Activated CD8-positive, alpha-beta memory T cell treated with anti-CD3 and anti-CD28 coated beads, Interleukin-2, amount 50 U/mL, for 1 hour (primary cell): Measurements from ENCODE around the gene ELMO3.

ENCODE experiments used
- DNase-seq: peaks from one replicate; pipeline ENCODE4 v3.0.0-alpha.2; 2020; ENCODE audit errors: extremely low read depth

The ELMO3 gene

DNA sequence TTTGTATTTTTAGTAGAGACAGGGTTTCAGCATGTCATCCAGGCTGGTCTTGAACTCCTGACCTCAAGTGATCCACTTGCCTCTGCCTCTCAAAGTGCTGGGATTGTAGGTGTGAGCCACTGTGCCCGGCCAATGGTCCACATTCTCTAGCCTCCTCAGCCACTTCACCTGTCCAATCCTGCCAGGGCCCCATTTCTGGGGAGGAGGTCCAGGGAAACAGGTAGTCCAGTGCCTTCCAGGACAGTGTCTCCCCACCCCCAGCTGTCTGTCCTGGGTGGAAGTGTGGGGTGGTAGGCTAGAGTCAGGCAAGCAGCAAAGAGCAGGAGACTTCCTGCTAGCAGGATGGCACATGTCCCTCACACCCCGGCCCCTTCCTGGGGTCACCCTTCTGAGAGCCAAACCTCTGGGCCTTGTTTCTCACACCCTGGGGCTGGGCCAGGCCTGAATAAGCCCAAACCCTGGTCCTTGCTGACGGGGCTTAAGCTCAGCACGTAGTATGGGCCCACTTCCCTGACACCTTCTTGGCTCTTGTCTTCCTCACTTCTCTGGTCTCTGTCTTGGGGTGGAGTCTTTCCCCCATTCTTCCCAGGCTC, 43.3 kb downstream of the ELMO3 start:
- no peak for DNase-seq

DNA sequence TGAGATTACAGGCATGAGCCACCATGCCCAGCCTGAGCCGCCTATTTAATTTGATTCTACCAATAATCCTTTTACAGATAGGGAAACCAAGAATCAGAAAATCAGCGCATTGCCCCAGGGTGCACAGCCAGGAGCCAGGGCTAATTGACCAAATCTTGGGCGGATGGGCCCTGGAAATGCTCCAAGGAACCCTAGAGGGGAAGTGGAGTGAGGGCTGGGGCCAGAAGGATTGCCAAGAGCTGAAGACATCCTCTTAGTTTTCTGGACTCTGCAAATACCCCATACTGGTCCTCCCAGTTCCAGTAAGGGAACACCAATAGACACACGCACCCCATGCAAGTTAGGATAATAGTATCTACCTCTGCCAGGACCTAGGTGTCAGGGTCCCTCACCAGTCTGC, 44.5 kb downstream of the ELMO3 start:
- DNase-seq = no peak

DNA sequence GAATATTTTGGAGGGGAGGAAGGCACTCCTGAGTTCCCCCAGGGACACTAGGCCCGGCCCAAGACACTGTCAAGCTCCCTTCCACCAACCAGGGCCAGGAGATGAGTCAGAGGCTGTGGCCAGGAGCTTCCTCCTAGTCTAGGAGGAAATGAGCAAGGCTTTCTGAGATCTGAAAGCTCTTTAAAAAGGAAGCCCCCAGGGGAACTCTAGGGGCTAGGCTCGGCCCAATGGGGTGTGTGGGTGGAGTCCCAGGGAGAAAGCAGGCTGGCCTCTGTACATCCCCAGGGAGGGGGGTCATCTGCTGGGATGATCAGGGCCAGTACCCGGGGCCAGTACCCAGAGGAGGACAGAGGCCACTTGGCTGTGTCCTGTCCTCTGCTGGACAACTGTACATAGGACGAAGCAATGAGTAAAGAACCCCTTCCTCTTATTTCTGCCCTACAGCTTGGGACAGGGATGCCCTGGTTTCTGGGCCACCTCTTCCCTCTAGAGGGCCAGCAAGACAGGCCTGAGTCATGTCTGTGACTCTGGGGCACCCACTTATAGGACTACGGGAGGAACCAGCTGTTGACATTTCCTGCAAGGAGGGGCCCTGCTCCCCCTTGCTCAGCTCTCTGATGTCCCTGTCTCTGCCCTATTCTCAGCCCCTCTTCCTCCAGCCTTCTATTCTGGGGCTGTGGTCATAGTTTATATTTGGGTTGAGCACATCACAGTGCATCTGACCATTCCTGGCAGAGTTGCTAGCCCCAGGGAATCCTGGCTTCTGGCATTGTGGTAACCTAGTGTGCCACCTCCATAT, 45.7 kb downstream of the ELMO3 start:
- peak; percentile 62 for DNase-seq

DNA sequence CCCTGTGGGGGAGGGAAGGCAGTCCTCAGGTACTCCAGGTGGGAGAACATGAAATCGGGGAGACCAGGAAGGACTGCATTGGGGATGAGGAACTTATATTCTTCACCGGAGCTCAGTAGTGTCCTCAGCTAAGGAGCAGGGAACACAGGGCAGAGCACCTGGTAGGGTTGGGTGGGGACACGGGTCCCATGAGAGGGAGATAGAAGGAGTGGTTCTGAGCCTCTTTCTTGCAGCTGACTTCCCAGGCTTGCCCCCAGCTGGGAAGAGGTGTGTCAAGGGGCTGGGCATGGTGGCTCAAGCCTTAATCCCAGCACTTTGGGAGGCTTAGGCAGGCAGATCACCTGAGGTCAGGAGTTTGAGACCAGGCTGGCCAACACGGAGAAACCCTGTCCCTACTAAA, 46.3 kb downstream of the ELMO3 start:
- no peak for DNase-seq

DNA sequence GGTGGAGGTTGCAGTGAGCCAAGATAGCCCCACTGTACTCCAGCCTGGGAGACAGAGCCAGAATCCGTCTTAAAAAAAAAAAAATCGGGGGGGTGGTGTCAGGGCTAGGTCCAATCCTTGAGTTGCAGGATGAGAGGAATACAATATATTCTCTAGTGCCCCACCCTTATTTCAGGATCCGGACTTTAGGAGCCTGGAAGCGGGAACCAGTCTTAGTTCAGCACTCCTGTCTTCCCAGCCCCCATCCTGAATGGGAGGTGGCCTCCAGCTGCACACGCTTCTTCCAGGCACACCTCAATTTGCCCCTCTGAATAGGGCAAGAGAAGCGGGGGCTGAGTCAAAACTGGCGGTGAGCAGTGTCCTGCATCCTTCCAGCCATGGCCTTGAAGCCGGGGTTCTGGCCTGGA, 46.7 kb downstream of the ELMO3 start:
- DNase-seq = no peak

DNA sequence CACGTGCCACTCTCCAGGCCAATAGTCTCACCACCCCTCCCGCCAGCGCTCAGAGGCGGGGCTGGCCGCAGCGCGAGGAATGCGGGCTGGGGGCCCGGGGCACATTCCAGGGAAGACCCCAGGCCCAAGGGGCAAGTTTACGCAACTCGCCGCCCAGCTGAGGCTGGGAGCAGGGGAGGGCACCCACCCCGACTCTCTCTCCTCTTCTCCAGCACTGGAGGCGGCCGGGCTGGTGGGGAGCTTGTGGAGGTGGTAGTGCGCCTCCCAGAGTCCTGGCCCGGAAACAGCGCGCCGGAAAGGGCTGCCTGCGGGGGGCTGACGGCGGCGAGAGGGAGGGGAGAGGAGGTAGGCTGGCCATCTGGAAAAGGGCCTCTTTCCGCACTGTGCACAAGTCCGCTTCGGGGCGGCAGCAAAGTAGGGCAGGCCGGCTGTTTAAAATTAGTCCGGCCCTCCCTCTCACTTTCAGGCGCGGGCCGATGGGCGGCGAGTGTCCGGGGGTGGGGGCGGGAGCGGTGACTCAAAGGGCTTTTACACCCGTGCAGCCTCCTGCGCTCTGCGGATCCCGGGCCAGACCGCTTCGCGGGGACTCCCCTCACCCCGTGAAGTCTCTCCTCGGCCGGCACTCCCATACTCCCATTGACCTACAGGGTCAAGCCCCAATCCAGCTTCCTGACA, 47.3 kb downstream of the ELMO3 start:
- no peak for DNase-seq

DNA sequence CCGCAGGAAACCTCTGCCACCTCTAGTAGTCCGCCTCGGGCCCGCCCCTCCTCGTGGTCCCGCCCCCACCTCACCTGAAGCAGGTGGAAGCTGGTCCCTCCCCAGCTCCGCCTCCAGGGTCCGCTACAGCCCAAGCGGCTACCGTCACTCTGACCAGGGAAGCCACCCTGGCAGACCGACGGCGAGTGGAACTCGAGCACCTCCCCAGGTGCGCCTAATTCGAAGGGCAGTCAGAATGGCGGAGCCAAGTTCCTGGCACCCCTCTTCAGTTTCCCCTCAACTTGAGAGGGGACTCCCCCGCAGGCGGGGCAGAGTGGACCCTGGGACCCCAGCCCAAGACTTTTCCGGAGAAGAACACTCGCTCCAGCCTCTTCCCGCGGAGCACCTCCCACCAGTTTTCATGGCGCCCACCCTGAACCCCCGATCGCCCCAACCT, 47.8 kb downstream of the ELMO3 start:
- DNase-seq = no peak

DNA sequence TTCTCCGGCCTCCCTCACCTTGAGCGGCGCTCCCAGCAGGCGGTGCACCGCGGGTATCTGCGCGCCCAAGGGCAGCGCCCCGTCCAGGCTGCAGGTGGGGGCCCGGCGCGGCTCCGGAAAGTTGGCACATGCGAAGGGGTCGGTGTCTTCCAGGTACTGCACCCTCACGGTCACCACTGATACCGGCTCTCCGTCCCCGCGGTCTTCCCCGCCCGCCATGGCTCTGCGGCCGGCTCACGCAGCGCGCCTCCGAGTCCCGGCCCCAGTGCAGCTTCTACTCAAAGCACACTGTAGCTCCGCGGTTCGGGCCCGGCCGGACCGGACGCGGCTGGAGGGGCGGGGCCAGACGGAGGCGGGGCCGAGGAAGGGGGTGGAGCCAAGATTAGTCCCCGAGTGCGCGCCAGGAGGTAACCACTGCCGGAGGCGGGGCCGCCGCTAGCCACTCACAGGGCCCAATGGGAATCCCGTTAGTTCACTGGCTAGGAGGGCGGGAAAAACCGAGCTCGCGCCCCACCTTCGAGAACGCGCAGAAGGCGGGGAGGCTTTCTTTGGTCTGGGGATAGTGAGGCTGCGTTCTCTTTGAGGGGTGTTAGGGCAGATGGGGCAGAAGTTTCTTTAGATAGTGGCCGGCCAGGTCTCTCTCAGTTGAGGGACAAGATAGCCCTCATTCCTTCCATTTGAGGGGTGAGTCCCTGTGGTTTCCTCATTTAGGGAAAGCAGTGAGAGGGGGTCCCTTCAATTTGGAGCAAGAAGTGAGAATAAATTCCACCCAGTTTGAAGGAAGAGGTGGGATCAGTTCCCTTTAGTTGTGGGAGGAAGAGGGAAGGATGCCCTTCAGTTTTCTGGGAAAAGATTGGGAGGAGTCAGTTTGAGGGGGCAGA, 48.5 kb downstream of the ELMO3 start, which contains the start of gene FHOD1:
Gene FHOD1 (minus strand): TSS at position 290 of the 881 bp plus-strand sequence. CDS start 71 bp downstream, at position 219.
- DNase-seq = peak; percentile 82

DNA sequence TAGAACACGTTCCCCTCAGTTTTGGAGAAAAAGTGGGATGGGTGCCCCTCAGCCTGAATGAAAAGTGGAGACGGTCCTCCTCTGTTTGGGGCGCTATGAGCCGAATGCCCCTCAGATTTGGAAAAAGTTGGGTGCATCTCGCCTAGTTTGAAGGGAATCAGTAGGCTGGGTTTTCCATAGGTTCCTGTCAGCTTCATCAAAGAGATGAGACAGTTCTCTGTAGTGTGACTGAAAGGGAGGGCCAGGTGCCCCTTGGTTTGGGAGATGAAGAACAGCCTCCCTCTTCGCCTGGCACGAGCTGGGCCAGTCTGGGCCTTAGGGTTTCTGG, 49.1 kb downstream of the ELMO3 start:
- no peak for DNase-seq

DNA sequence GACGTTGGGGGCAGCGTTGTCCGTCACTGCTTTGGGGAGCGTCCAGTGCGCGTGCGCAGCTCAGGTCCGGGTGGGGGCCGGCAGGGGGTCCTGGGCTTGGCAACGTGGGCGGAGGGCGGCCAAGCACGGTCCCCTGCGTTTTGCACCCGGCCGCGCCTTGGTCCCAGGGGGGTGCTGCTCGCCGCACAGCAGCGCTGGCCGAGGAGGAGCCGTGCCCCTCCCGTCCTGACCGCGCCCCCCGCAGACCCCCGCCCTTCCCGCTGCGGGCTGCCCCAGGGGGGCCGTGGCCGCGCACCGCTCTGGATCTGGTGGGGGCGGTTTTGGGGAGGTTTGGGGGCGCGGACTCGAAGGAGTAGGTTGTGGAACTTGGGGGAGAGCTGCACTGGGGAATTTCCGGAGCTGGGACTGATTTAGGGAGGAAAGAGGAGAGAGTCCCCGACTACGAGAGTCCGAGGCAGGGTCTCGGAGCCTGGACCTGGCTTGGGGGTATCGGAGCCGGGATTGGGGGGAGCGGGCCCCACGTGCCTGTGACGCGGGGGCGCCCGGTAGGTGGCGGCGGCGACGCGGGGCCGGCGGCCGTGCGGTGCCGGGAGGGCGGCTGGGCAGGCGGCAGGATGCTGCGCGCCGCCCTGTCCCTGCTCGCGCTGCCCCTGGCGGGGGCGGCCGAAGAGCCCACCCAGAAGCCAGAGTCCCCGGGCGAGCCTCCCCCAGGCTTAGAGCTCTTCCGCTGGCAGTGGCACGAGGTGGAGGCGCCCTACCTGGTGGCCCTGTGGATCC, 49.7 kb downstream of the ELMO3 start, which contains the start of gene SLC9A5:
Gene SLC9A5 (plus strand): TSS at position 579 of the 777 bp plus-strand sequence. CDS start 36 bp downstream, at position 615.
- no peak for DNase-seq

DNA sequence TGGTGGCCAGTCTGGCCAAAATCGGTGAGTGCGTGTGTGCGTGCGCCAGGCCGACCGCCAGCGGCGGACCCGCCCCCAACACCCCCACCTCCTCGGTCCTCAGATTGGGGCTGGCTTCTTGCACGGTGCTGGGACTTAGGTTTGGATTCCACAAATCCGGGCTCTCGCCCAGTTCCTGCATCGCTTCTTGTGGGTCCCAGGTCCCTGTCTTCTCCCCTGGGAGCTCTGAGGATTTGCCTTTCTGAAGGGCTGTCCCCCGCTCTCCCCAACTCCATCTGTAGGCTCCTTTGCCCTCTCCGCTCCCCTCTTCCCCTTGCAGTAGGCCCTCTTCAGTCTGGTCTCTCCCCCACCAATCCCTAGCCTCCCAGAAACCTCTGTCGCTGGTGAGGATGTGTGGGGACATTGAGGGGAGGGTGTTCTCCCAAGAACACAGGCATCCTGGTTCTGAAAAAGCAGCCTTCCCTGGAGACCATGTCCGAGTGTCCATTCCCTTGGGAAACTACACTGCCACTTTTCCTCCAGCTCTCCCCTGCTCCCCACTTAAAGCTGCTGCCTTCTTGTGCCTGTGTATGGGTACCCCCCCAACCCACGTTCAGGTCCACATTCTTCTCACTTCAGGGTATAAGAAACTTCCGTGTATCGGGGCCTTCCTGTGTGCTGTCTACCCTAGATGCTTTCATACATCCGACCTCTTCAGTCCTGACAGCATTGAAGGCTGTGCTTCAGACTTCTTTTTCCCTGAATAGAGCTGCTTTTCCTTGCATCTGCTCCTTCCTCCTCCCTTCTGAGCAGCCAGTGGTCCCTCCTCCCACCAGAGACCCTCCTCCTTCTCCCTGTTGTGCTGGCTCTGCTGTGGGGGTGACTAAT, 50.5 kb downstream of the ELMO3 start:
- no peak for DNase-seq

DNA sequence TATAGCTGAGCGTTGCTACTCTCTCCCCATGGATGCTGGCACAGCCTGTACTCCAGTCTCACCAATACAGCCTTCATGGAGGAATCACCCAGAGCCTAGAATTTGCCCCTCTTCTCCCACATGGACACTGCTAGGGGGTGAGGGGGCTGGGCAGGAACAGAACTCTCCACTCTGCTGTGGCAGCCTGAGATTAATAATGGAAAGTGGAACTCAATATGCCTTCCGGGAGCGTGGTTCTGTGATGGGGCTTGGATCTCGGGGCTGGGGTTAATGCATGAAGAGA, 51.1 kb downstream of the ELMO3 start:
- DNase-seq = no peak

DNA sequence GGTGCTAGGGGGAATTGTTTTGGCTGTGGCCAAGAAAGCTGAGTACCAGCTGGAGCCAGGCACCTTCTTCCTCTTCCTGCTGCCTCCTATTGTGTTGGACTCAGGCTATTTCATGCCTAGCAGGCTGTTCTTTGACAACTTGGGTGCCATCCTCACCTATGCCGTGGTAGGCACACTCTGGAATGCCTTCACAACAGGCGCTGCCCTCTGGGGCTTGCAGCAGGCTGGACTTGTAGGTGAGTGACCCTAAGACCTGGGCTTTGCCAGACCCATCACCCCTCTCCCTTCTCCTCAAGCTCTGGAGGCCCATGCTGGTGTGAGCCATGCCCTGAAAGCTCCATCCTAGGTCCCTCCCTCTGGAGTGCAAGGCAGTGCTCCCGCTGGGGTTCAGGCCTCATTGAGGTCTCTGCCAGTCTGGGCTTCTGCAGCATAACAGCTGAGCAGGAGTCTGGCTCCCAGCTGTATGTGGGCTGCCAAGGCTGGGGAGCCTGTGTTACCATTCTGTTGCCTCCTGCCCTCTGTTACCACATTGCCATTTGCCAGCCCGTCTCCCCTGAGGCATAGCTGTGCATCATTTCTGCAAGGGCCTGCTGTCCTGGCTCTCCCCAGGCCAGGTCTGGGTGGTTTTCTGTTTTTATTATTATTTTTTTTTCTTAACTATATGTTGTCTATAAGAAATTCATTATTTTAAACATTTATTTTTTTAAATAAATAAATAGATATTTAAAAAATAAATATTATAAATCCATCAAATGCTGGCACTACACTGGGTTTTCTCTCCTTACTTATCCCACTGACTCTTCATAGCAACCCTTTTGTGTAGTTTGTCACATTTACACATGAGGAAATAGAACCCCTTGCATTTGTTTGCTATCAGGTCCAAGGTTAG, 53.9 kb downstream of the ELMO3 start:
- no peak for DNase-seq
